GM12874 (cell line): ENCODE results near the gene PLAC1.

Source experiments
- TF ChIP-seq, protein P1 (sequence below): IDR thresholded peaks from 2 replicates; pipeline ENCODE4 v1.5.1; 2011; ENCODE audit warnings: low read depth, mild to moderate bottlenecking, control low read depth, low read length, moderate library complexity; ENCODE audit not compliant: insufficient read depth

Gene PLAC1

DNA sequence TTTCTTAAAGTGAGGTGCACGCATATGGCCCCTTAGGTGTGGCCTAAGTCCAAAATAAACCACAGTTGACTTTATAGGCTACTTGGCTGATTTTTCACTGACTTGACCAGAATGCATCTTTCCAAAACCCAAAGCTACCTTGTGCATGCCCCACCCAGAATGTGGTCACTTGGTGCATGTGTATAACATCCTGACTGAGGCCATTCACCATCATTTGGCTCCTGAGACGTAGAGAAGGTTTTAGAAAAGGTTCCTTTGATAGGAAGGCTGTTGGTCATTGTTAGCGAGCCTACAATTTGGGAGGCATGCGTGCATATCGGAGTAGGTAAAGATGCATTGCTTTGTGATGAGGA is 84.6 kb downstream of the PLAC1 start:
- TF ChIP-seq, protein P1, sequence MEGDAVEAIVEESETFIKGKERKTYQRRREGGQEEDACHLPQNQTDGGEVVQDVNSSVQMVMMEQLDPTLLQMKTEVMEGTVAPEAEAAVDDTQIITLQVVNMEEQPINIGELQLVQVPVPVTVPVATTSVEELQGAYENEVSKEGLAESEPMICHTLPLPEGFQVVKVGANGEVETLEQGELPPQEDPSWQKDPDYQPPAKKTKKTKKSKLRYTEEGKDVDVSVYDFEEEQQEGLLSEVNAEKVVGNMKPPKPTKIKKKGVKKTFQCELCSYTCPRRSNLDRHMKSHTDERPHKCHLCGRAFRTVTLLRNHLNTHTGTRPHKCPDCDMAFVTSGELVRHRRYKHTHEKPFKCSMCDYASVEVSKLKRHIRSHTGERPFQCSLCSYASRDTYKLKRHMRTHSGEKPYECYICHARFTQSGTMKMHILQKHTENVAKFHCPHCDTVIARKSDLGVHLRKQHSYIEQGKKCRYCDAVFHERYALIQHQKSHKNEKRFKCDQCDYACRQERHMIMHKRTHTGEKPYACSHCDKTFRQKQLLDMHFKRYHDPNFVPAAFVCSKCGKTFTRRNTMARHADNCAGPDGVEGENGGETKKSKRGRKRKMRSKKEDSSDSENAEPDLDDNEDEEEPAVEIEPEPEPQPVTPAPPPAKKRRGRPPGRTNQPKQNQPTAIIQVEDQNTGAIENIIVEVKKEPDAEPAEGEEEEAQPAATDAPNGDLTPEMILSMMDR, result no peak

DNA sequence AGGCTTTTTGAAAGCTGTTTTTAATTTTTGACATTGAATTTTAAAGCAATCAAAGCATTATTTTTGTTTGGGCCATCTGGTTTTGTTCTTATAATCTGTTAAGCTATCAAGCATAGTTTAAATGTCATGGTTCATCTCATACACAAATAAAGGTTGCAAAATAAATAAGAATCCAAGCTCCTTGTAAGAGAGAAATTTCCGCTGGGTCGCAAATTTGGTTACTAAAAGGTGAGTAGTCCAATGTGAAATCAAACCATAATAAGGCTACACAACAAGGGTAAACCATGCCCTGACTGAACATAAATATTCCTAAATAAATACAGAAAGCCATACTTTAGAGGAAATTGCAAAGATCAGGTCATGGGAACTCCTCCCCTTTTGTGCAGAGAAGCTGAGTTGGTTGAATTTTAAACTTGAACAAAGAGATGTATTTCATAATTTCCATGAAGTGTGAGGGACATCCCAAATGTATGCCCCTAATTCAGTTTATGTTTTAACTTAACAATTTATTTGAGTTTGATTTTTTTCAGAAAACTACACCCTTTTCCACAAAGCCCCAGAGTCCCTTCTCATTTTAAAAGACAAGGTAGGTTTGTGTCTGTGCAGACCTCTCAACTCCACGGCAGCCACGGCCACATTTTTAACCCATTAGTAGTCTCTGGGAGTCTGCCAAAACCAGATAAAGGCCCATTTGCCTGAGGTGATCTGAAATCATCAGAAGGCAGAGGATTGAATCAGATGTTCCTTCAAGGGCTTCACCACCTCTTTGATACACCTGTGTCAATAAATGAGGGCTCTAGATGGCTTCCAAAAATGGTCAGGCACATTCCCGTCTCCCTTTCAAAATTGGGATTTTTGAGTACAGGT is 85.2 kb downstream of the PLAC1 start:
- TF ChIP-seq, protein P1, result no peak

DNA sequence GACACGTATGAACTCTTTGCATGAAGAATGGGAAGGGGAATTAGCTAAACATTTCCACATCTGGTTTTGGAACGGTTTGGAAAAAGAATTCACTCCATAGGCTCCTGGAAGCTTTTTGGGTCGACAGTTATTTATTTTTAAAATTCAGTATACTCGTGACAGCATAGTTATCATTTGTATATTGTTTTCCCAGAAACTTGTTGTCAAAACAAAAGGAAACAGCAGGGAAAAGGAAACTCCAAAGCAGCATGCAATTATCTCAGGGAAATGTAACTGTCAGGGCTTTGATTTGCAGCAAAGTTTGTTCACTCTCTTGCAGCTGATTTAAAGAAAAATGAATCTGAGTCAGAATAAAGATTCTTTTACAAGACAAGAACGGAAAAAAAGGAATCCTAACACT is 86.5 kb downstream of the PLAC1 start:
- TF ChIP-seq, protein P1, result no peak

DNA sequence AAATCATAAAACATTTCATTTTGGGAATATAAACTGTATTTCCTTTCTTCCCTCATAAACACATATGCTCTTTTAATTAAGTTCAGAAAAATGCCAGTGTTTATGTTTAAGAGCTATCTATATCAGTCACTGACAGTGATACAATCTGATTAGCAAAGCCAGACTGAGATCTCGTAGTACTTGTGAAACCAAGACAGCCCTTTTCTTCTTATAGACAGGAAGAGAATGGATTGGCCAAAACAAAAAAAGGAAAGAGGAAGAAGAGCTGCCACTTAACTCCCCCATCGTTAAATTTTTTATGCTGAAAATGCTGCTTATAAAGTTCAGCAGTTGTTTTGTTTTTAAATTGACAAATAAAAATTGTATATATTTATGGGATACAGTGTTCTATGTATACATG is 87.4 kb downstream of the PLAC1 start:
- TF ChIP-seq, protein P1, result no peak

DNA sequence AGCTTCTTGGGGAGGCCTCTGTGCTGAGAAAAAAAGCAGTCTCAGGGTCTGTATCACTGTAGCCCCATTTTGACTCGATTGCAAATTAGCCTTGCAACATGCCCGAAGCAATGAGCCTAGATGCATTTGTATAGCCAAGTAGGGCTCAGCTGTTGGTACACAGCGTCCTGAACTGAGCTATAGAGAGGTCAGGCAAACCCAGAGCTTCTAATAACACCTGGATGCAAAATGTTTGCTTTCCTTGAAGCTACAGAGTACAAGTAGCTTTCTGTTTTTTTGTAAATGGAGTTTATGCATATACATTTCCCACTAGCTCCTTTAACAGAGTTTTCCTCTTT is 87.8 kb downstream of the PLAC1 start:
- TF ChIP-seq, protein P1, result no peak

DNA sequence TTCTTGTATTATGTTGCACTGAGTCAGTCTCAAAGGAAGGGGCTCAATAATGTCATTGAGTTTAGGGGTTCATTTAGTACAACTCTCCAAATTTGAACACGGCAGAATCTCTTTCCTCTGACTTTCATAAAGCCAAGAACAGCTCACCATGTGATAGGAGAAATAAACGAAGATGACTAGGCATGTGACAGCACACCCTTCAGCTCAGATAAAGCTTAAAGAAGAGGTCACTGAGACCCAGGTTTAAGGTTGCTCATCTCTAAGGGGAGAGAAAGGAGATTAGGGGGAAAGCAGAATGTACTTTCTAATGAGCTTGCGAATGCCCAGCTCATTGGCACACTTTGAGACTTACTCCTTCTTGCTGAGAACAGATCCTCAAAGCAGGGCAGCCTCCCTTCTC is 89.0 kb downstream of the PLAC1 start:
- TF ChIP-seq, protein P1, result no peak

DNA sequence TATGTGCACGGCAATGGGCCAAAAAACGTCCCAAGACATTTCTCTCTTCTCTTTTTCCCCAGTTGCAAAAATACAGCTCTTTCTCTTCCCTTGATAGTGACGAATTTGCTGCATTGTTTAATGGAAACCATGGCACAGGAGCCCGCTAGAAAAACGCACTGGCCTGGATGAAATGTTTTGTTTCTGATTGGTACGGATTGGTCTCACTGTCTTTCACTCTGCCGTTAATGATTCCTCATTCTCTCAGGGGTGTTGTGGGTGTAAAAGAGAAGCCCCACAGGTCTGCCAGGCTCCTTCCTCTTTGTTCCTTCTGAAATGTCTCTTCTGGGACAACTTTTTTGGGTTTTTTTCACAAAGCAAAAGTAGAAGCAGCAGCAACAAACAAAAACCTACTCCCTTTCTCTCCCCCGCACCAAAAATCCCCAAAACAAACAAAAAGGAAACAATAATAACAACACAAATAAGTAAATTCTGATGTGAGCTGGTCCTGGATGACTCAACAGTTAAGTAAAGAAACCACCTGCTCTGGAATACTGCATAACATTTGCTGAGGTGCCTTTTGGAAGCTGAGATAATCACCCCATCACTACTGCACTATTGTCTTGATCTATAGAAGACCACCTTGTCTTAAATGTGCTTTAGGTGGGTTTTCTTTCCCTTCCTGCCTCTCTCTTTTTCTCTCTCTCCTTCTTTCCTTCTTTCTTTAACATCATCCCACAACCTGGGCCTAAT is 89.8 kb downstream of the PLAC1 start:
- TF ChIP-seq, protein P1, result no peak
